ENCODE data around the gene CACNA1B.

The CACNA1B gene

GRCh38 chr9:138052635-138053320, 175.2 kb downstream of the CACNA1B start:
- Histone ChIP-seq H3K4me2 (ENCODE audit: insufficient read depth, low read length) (no peak overlapping the region), H3K4me1 (ENCODE audit: insufficient read depth, low read length) (no peaks in the 10 kb centered on the region), H3K9me3 (ENCODE audit: insufficient read depth, low read length, severe bottlenecking) (no peaks in the 10 kb centered on the region), H3K9ac (ENCODE audit: low read depth, low read length) (no peak overlapping the region), H3K36me3 (ENCODE audit: insufficient read depth, low read length) (no peaks in the 10 kb centered on the region), H3K79me2 (ENCODE audit: insufficient read depth, low read length) (no peaks in the 10 kb centered on the region), H2AFZ (ENCODE audit: low read depth, low read length) (no peak overlapping the region), H3K27me3 (ENCODE audit: insufficient read depth, low read length, poor library complexity) (peaks cover 5% of the 10 kb centered on the region), H3K27ac (ENCODE audit: low read length) (no peak overlapping the region), H3K4me3 (ENCODE audit: low read depth in 1 of 2, low read length in 2 of 2) (no peak overlapping the region), H4K20me1 (ENCODE audit: insufficient read depth, low read length) (no peaks in the 10 kb centered on the region)
- ATAC-seq (ENCODE audit: insufficient read depth, low read depth): no peak
- no peak for DNase-seq
- no peak for TF ChIP-seq EZH2 (IDR thresholded peaks at IDR 0.05; ENCODE audit: borderline replicate concordance, low read depth, low read length, severe bottlenecking)
- no peak for TF ChIP-seq CTCF (IDR thresholded peaks at IDR 0.05; ENCODE audit: borderline replicate concordance, extremely low read depth, low read length, poor library complexity, severe bottlenecking)

GRCh38 chr9:138053321-138053868, 175.8 kb downstream of the CACNA1B start:
- Histone ChIP-seq H3K9ac (ENCODE audit: low read depth, low read length) (no peak overlapping the region), H3K36me3 (ENCODE audit: insufficient read depth, low read length) (no peaks in the 10 kb centered on the region)

GRCh38 chr9:138053996-138054752, 176.6 kb downstream of the CACNA1B start:
- Histone ChIP-seq H3K27me3 (ENCODE audit: insufficient read depth, low read length, poor library complexity) (peaks cover 5% of the 10 kb centered on the region), H3K79me2 (ENCODE audit: insufficient read depth, low read length) (no peaks in the 10 kb centered on the region), H3K4me2 (ENCODE audit: insufficient read depth, low read length) (no peak overlapping the region), H3K27ac (ENCODE audit: low read length) (no peak overlapping the region), H3K4me3 (ENCODE audit: low read depth in 1 of 2, low read length in 2 of 2) (no peak overlapping the region), H3K9me3 (ENCODE audit: insufficient read depth, low read length, severe bottlenecking) (no peaks in the 10 kb centered on the region), H3K36me3 (ENCODE audit: insufficient read depth, low read length) (no peaks in the 10 kb centered on the region), H4K20me1 (ENCODE audit: insufficient read depth, low read length) (no peaks in the 10 kb centered on the region), H2AFZ (ENCODE audit: low read depth, low read length) (no peak overlapping the region), H3K9ac (ENCODE audit: low read depth, low read length) (no peak overlapping the region), H3K4me1 (ENCODE audit: insufficient read depth, low read length) (no peaks in the 10 kb centered on the region)
- peak; percentile 31 for TF ChIP-seq CTCF (IDR thresholded peaks at IDR 0.05; ENCODE audit: borderline replicate concordance, extremely low read depth, low read length, poor library complexity, severe bottlenecking)
- no peak for TF ChIP-seq EZH2 (IDR thresholded peaks at IDR 0.05; ENCODE audit: borderline replicate concordance, low read depth, low read length, severe bottlenecking)
- DNase-seq: no peak
- no peak for ATAC-seq (ENCODE audit: insufficient read depth, low read depth)

More at GRCh38 chr9:138053321-138053868, 175.8 kb downstream of the CACNA1B start:
- Histone ChIP-seq H3K4me3 (ENCODE audit: low read depth in 1 of 2, low read length in 2 of 2) (no peak overlapping the region), H2AFZ (ENCODE audit: low read depth, low read length) (no peak overlapping the region), H3K4me1 (ENCODE audit: insufficient read depth, low read length) (no peaks in the 10 kb centered on the region), H3K27ac (ENCODE audit: low read length) (no peak overlapping the region), H3K4me2 (ENCODE audit: insufficient read depth, low read length) (no peak overlapping the region), H3K27me3 (ENCODE audit: insufficient read depth, low read length, poor library complexity) (peaks cover 5% of the 10 kb centered on the region), H3K79me2 (ENCODE audit: insufficient read depth, low read length) (no peaks in the 10 kb centered on the region), H4K20me1 (ENCODE audit: insufficient read depth, low read length) (no peaks in the 10 kb centered on the region), H3K9me3 (ENCODE audit: insufficient read depth, low read length, severe bottlenecking) (no peaks in the 10 kb centered on the region)
- TF ChIP-seq EZH2 (IDR thresholded peaks at IDR 0.05; ENCODE audit: borderline replicate concordance, low read depth, low read length, severe bottlenecking): no peak
- no peak for TF ChIP-seq CTCF (IDR thresholded peaks at IDR 0.05; ENCODE audit: borderline replicate concordance, extremely low read depth, low read length, poor library complexity, severe bottlenecking)
- DNase-seq: peak; percentile 7
- ATAC-seq (ENCODE audit: insufficient read depth, low read depth): no peak
